ENCODE measurements around the gene CDYL.
"Not testable (repeated sequence)": the region's sequence is repeated elsewhere in the genome, so short reads cannot be mapped to it uniquely, and the experiment has no call there.

The CDYL gene

DNA sequence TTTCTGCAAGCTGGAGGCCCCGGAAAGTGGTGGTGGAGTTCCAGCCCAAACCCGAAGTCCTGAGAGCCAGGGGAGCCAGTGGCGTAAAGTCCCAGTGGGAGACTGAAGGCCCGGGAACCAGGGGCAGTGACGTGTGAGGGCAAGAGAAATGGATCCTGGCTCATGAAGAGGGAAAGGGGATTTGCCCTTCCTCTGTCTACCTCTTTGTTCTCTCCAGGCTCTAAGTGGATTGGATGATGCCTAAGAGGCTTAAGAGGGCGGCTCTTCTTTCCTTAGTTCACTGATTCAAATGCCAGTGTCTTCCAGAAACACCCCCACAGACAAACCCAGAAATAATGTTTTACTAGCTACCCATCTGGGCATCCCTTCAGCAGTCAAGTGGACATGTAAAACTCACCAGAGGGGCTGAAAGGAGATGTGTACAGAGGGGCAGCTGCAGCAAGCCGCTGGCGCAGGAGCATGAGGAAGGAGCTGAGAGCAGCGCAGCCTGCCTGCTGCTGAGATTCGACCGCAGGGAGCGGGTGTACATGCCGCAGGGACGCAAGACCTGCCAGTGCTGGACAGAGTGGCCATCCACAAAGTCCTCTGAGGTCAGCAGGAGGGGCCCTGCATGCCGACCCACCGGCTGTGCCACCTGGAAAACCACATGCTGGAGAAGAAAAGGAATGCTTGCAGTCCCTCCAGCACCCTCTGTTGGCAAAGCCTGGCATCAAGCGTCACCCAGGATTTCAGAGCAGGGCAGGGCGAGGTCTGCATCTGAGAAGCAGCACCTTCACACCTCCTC, 29.5 kb downstream of the CDYL start:
- peak in 1 of 2 experiments; percentile 16 for DNase-seq

DNA sequence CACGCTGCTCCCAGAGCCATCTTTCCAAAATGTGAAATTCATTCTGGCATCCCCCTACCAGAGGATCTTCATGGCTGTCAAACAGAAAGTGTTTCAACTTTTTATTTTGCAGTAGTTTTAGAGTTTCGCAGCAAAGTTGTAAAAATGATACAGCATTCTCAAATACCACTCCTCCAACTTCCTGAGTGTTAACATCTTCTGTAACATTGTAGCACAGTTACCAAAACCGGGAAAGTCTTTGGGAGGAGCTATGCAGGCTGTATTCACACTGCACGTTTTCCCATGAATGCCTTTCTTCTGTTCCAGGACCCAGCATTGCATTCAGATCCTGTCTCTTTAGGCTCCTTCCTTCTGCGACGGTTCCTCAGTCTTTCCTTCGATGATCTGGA, 30.1 kb downstream of the CDYL start:
- no peak for DNase-seq

DNA sequence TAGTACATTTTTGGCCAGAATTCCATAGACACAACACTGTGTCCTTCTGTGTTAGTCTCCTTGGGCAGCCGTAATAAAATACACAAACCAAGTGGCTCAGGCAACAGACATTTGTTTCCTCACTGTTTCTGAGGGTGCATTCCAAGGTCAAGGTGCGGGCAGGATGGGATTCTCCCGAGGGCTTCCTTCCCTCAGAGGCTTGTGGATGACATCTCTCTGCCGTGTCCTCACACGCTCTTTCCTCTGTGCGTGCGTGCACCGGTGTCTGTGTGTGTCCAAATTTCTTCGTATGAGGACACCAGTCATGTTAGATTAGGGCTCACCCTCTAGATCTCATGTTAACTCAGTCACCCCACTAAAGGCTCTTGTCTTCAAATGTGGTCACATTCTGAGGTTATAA, 30.6 kb downstream of the CDYL start:
- no peak for DNase-seq

DNA sequence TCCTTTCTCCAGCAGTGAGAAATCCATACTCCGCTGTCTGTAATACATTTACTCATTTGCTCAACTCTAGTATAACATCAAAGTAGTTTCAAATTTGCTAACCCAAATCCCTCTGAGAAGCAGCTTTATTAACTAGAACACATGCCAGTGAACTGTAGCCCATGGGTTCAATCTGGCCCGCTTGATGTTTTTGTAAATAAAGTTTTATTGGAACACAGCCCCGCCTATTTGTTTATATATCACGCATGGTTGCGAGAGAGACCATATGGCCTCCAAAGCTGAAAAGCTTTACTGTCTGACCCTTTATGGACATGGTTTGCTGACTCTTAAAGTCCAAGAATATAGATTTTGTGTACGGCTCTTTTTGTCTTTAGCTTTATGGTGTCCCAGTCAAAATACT, 32.2 kb downstream of the CDYL start:
- DNase-seq, result no peak

DNA sequence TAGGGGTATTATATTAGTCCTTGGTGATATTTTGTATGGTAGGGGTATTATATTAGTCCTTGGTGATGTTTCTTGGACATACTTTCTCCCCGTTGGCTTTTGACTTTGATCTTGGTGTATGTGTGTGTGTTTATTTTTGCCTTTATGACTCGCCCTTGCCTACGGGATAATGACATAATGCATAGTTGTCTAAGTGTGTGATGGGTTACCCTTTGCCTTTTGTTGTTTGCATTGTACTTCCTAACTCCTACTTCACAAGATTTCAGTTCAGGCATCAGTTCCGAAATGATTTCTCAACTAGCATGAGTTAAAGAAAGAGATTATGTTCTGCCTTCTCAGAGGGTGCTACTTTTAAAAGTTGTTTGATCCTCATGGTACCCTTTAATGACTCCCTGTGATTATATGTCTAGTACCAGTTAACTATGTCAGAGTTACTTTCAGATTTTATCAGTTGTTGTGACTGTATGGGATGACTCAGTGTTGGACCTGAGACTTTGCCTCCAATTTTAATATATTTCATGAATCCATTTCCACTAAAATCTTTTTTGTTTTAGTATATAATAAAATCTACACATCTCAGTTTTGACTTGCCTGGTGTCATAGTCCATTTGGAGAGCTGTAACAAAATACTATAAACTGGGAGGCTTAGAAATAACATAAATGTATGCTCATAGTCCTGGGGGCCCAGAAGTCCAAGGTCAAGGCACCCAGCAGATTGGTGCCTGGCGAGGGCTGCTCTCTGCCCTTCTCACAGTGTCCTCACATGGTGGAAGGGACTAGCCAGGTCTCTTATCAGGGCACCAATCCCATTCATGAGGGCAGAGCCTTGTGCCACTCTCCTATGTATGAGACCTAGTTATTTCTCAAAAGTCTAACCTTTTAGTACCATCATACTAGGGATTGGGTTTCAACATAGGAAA, 34.1 kb downstream of the CDYL start:
- no peak for DNase-seq

DNA sequence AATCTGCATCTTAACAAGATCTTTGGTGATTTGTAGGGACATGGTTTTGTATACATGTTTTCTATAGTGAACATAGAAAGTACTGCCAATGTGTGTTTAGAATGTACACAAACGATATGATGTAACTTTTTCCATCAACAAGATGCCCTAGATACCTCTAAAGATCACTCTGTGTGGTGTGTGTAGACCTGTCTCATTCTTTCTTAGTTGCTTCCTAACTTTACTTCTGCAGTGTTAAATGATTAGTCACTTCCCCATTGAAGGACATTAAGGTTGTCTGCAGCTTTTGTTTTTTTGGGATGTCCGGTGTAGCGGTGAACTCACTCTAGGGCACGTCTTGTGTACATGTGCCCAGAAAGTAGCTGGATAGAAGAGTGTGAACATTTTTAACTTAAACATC, 35.9 kb downstream of the CDYL start:
- DNase-seq, result no peak

DNA sequence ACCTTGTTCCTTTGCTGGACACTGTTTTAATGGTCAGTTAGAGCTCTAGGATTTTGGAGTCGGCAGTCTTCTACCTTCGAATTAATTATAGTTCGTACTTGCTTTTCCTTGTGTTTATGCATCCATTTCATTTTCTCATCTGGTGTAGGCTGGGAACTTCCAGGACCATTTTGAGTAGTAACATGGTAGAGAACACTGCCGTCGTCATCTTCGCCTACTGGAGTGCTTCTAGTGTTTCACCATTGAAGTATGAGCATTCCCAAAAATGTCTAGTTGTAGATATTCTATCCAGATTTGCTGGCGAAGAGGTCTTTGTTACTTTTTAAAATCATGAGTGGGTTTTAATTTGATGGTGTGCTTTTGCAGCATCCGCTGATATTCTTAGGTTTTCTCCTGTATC, 36.9 kb downstream of the CDYL start:
- DNase-seq, result no peak

DNA sequence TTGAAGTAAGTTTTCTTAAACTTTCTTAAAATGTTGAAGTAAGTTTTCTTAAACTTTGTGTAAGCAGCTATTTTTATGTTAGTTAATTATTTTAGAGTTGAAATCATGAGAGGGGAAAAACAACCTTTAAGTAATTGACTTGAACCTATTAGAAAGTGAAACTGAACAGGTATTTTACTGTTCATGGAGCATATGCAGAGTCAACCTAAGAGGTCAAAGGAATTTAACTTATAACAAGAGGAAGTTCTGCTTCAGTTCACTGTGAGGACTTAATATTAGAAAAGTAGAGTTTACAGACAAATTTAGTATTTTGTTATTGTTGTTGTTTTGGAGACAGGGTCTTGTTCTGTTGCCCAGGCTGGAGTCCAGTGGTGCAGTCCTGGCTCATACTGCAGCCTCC, 38.0 kb downstream of the CDYL start:
- no peak for DNase-seq

DNA sequence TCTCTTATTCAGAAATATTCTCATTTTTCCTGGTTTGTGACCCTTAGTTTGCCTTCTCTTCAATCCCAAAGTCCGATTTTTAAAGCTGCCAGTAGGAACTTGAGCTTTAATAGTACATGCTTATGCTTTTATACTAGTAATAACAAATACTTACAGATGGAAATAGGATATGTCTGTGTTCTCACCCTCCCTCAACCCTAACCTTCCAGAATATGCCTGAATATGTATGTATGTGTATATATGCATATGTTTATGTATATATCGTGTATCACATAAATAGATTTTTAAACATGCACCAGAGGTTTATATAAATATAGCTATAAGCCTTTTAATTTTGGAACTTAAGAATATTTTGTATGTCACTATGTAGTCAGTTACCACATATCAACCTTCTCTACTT, 38.8 kb downstream of the CDYL start:
- no peak for DNase-seq

DNA sequence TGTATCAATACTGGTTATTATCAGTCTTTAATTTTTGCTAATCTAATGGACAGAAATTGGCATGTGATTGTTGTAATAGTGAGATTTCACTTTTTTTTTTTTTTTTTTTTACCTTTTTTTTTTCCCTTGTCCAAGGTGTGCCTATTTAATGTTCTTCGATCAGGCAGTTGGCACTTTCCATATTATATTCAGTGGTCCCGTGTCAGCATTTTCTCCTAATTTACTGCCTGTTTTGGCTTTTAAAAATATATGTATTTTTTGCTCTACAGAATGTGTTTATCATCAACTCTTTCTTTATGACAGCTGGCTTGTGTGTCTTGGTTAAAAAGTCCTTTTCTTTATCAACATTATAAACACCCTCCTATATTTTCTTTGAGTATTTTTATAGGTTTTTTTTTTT, 39.4 kb downstream of the CDYL start:
- DNase-seq, result no peak

DNA sequence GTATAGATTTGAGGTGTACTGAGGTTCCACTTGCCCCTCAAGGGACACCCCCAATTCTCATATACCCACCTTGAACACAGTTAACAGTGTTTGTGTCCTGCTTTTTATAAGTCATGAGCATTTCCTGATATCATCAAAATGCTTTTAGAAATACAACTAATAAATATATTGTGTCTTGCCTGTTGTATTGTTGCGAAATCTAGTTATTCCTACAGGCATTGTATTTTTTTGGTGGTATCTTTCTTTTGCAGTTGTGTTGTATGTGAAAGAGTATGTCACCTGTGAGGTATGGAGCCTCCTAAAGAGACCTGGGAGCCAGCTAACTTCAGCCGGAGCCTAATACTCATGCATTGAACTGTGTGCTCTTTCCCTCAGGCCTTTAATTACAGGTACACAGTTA, 40.7 kb downstream of the CDYL start:
- DNase-seq, result no peak

DNA sequence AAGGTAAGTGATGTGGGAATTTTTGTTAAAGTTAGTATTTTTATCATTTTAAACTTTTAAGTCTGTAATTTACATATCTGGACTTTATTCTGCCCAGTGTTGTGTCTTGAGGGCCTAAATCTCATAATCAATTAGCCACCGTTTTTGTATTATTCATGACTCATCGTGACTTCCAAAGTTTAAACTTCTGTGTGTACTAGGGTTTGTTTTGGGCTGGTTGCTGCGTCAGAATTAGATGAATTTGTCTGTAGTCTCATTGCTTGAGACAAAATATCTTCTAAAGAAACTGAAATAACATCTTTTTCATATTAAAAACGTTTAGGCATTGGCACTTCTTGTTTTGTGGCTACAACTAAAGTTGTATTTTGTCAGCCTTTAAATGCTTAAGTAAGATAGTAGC, 41.3 kb downstream of the CDYL start:
- DNase-seq, result no peak

DNA sequence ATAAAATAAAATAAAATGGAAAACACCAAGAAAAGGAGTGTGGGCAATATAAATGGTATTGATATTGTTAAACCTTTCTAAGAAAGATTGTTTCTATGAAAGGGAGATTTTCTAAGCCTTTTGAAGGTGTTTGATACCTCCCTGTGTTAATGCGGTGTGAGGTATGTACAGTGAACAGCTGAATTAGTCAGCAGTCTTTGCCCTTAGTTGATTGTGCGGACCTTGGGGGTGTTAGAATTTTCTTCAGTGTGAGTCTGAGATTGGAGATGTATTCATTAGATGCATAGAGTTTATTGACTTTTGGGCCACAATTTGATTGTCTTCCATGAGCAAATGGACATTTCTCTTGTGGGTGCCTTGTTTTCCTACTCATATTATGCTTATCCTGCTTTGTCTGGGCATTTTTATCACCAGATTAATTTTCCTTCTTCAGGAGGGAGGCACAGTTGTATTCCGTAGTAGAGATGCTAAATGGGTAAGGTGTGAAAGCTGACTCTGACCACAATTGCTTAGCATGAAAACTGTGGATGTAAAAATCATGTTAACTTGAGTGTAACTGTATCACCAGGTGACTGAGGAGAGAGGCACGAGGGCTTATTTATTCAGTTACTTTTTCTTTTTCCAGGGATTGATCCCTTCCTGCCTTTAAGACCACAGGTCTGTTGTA, 42.2 kb downstream of the CDYL start:
- DNase-seq, result no peak

DNA sequence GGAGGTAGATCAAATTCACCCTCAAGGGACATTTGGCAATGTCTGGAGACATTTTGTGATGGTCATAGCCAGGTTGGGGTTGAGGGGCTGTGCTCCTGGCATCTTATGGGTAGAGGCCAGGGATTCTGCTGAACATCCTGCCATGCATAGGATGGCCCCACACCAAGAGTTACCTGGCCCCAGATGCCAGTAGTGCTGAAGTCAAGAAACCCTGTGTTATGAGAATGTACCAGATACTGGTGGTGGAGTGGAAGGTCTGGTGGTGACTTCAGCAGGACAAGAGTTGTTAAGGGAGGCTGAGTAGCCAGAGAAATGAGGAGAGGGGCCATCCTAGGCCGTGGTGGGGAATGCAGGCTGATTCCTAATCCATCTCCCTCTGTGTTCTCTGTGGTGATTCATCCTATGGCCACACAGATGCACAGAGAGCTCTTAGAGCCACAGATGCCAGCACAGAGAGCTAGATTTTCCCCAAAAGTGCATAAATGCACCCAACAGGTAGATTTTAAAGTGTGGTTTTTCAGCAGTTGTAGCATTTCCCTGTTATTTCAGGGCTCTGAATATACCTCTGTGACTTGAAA, 43.6 kb downstream of the CDYL start:
- DNase-seq, result no peak

DNA sequence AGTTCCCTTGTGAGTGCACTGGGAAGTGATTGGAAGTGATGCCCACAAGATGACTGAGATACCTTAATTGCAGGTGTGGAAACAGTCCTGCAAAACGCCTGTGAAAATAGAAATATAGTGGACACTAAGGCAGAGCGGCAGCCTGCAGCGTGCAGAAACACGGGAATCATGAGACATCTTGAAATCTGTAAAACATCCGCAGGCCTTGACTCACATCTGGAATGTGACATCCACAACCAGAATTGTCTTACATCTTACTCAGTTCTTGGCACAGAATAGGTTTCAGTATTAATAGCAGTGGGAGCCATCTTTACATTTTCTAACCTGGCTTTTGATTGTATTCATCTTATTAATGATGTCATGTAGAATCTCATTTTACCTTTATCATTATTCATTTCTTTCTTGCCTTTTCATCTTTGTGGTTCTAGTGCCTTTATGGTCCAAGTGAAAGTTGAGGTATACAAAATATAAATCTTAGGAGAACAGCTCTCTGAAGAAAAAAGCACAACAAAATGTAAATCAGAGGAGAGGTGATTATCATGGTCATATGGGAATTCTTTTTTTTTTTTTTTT, 44.6 kb downstream of the CDYL start:
- DNase-seq, result no peak

DNA sequence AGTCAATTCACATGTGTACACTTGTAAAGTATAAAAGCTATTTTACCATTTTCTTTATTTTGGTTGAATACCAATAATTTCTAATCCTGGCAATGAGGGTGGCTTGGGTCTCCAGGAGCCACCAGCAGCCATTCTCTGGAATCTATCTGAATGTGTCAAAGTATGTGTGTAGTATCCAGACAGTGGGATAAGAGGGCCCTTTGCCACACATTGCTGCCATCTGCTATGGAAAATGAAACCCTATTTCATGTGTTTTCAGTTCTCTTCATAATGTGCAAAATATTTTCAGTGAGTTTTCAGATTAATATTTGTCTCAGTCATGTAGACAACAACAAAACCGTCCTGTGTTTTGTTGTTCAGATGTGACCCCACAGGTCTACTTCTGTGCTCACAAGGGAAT, 46.3 kb downstream of the CDYL start:
- DNase-seq, result no peak

DNA sequence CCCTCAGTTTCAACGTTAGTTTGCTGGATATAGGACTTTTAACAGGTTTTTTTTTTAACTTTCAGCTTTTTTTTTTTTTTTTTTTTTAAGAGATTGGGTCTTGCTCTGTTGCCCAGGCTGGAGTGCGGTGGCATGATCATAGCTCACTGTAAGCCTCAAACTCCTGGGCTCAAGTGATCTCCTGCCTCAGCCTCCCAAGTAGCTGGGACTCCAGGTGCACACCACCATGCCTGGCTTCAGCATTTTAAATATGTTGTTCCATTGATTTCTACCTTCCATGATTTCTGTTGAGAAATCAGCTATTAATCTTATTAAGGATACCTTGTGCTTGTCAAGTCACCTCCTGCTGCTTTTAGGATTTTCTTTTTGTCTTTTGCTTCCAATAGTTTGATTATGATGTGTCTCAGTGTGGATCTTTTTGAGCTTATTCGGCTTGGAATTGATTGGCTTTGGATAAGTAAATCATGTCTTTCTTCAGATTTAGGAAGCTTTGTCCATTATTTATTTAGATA, 52.0 kb downstream of the CDYL start:
- no peak for DNase-seq

DNA sequence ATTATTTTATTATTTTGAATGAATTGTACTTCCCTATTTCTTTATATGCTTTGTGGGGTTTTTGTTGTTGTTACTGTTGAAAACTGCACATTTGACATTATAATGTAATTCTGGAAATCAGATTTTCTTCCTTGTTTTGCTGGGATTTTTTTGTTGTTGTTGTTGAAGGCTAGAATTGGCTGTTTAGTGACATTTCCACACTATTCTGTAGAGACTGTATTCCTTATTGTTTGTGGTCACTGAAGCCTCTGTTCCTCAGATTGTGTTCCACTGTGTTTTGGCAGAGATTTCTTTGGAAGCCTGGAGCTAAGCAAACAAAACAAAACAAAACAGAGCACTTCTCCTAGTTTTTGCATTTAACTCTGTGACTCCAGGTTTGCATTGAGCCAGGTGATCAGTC, 52.9 kb downstream of the CDYL start:
- no peak for DNase-seq

DNA sequence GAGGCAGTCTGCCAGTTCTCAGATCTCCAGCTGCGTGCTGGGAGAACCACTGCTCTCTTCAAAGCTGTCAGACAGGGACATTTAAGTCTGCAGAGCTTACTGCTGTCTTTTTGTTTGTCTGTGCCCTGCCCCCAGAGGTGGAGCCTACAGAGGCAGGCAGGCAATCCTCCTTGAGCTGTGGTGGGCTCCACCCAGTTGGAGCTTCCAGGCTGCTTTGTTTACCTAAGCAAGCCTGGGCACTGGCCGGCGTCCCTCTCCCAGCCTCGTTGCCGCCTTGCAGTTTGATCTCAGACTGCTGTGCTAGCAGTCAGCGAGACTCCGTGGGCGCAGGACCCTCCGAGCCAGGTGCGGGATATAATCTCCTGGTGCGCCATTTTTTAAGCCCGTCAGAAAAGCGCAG, 59.3 kb downstream of the CDYL start:
- not testable (repeated sequence) for DNase-seq

DNA sequence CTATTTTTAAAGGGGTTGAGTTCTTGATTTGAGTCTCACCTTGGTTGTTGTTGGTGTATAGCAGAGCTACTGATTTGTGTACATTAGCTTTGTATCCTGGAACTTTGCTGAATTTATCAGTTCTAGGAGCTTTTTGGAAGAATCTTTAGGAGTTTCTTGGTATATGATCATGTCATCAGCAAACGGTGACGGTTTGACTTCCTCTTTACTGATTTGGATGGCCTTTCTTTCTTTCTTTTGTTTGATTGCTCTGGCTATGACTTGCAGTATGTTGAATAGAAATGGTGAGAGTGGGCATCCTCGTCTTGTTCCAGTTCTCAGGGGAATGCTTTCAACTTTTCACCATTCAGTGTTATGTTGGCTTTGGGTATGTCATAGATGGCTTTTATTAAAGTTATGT, 64.0 kb downstream of the CDYL start:
- no peak for DNase-seq

DNA sequence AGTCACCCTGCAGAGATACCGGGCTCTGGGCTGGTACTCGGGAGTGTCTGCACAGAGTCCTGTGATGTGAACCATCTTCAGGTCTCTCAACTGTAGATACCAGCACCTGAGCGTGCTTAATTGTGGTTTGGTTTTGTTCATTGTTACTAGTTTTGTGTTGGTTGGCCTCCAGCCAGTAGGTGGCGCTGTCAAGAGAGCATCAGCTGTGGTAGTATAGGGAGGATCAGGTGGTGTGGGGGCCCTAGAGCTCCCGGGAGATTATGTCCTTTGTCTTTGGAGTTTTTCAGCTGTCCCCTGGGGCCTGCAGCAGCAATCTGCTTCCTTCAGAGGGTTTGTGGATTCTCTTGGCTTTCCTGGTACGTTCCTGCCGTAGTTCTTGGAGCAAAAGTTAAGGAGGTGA, 67.9 kb downstream of the CDYL start:
- DNase-seq, result no peak

DNA sequence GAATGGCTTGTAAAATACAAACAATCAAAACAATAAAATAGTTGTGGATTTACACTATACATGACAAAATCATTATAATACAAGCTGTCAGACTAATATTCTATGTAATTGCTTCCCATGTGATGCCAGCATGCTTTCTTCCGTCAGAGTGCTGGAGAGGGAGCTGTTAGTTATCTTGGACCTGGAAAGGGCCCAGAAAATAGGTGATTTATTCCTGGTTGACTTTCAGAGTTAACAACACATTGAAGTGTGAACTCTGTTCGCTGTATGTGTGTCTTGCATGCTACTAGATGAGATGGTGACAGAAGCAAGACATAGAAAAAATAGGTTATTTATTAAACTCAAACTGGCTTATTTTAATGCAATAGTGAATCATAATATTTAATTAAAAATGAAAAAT, 70.2 kb downstream of the CDYL start:
- DNase-seq, result no peak

Measured in stimulated activated CD4-positive, alpha-beta T cell treated with anti-CD3 and anti-CD28 coated beads, Interleukin-4, amount 100 ng/mL, for 4 hours (primary cell).